Astrocyte (in vitro differentiated cells and primary cell): Measurements from ENCODE around the gene GPSM3. TPM values are rescaled to one million over a fixed set of nuclear protein-coding genes. Genes with fewer than 3 reads are reported as not detected.

Source experiments
- DNase-seq: peaks from one replicate; pipeline ENCODE4 v3.0.0-alpha.2; 2010; ENCODE audit warnings: low read depth
- FAIRE-seq: peaks from 2 replicates; lab custom pipeline; 2011; peaks lifted over from hg19 to GRCh38; lab: Jason Lieb, UNC
- H2AFZ ChIP-seq: 2 replicates; pipeline ENCODE4 v1.6.0; 2012; ENCODE audit warnings: low read depth, low read length, inconsistent platforms
- H3K27ac ChIP-seq: 2 replicates; pipeline ENCODE4 v1.5.1; 2011; ENCODE audit warnings: low read depth, low read length, inconsistent platforms
- H3K27me3 ChIP-seq: 2 replicates; pipeline ENCODE4 v1.6.0; 2011; ENCODE audit warnings: low read length, inconsistent platforms; ENCODE audit not compliant: insufficient read depth
- H3K36me3 ChIP-seq: 2 replicates; pipeline ENCODE4 v1.5.1; 2011; ENCODE audit warnings: low read length, inconsistent platforms; ENCODE audit not compliant: insufficient read depth
- H3K4me1 ChIP-seq: 2 replicates; pipeline ENCODE4 v1.5.1; 2011; ENCODE audit warnings: low read length, inconsistent platforms; ENCODE audit not compliant: insufficient read depth
- H3K4me2 ChIP-seq: 2 replicates; pipeline ENCODE4 v1.6.0; 2012; ENCODE audit warnings: low read length, inconsistent platforms
- H3K4me3 ChIP-seq: 2 replicates; pipeline ENCODE4 v1.5.1; 2011; ENCODE audit warnings: low read depth, mild to moderate bottlenecking, low read length, inconsistent platforms; ENCODE audit not compliant: insufficient read depth
- H3K79me2 ChIP-seq: 2 replicates; pipeline ENCODE4 v1.6.0; 2012; ENCODE audit warnings: mild to moderate bottlenecking, low read length, inconsistent platforms; ENCODE audit not compliant: insufficient read depth
- H3K9ac ChIP-seq: 2 replicates; pipeline ENCODE4 v1.6.0; 2012; ENCODE audit warnings: mild to moderate bottlenecking, low read length, inconsistent platforms
- H3K9me3 ChIP-seq: 2 replicates; pipeline ENCODE4 v1.5.1; 2012; ENCODE audit warnings: low read depth, mild to moderate bottlenecking, low read length, inconsistent platforms; ENCODE audit not compliant: insufficient read depth
- H4K20me1 ChIP-seq: 2 replicates; pipeline ENCODE4 v1.6.0; 2012; ENCODE audit warnings: low read length, inconsistent platforms; ENCODE audit not compliant: insufficient read depth
- H3K27ac Mint-ChIP-seq: one replicate; pipeline ENCODE4 v1.8.0; 2021; ENCODE audit warnings: mild to moderate bottlenecking, mixed read lengths; ENCODE audit not compliant: unreplicated experiment
- H3K27me3 Mint-ChIP-seq: one replicate; pipeline ENCODE4 v1.8.0; 2021; ENCODE audit warnings: low read depth, mixed read lengths; ENCODE audit not compliant: unreplicated experiment
- H3K36me3 Mint-ChIP-seq: one replicate; pipeline ENCODE4 v1.8.0; 2021; ENCODE audit warnings: low read depth, mixed read lengths; ENCODE audit not compliant: unreplicated experiment
- H3K4me1 Mint-ChIP-seq: one replicate; pipeline ENCODE4 v1.8.0; 2021; ENCODE audit warnings: low read depth, mixed read lengths; ENCODE audit not compliant: unreplicated experiment
- H3K4me3 Mint-ChIP-seq: one replicate; pipeline ENCODE4 v1.8.0; 2021; ENCODE audit warnings: mild to moderate bottlenecking, moderate library complexity, mixed read lengths; ENCODE audit not compliant: unreplicated experiment
- H3K9me3 Mint-ChIP-seq: one replicate; pipeline ENCODE4 v1.8.0; 2021; ENCODE audit warnings: mild to moderate bottlenecking, mixed read lengths; ENCODE audit not compliant: unreplicated experiment
- EZH2 ChIP-seq: IDR thresholded peaks from 2 replicates; pipeline ENCODE4 v1.6.1; 2012; ENCODE audit warnings: mild to moderate bottlenecking, low read length, inconsistent platforms; ENCODE audit not compliant: insufficient read depth
- total RNA-seq: library from RNA; stranded (reverse); gene quantifications from 2 replicates; pipeline ENCODE4 v1.2.1, GENCODE V29; 2021
- TF ChIP-seq, protein P1 (sequence below): IDR thresholded peaks from 2 replicates; pipeline ENCODE4 v1.5.1; 2011; ENCODE audit warnings: low read depth, mild to moderate bottlenecking, inconsistent platforms, low read length, moderate library complexity; ENCODE audit not compliant: insufficient read depth

GPSM3 gene
- total RNA-seq, 1 donor from 2014 or later = 9.6 TPM

DNA sequence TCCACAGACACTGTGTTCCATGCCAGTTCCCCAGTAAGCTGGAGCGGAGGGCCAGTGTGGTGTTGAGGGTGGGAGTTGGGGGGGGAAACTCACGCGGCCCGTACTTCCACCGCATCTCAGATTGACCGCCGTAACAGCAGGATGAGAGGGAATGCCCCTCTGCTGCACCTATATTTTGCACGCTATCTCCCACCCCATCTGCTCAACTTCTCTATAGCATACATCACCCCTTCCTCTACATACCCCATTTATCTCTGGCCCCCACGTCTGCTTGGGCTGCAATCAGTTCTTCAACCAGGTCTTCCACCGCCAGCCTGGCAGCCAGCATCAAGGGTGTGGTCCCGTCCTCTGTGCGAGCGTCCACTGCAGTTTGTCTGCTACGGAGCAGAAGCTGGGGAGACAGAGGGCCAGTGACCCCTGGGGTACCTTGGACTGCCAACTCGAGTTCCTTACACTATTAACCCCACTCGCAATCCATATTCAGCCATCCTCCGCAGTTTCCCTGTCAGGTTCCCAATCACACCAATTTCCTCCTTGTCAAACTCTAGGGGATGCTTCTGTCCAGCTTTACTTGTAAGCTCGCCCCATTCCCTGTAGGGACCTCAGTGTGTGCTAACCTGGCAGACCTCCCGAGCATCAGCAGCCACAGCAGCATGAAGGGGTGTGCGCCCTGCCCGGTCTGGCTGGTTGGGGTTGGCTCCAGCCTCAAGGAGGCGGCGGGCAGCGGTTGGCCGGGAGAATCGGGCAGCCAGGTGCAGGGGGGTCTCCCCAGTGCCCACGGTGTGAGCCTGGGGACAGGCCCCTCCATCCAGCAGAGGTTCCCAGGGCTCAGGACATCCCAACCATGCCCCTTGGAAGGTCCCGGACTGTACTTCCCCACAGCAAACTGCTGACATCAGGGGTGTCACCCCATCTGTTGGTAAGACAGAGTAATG, 4.5 kb upstream of the GPSM3 start:
- FAIRE-seq = no peak
- Histone ChIP-seq H4K20me1 (no peaks in the 10 kb centered on the region), H3K27ac (peak overlapping the region; percentile 100), H3K36me3 (no peaks in the 10 kb centered on the region), H3K4me1 (peaks cover 21% of the 10 kb centered on the region), H3K9ac (peak overlapping the region; percentile 99), H3K4me3 (peak overlapping the region; percentile 81), H2AFZ (peak overlapping the region; percentile 79), H3K9me3 (no peaks in the 10 kb centered on the region), H3K4me2 (peak overlapping the region; percentile 94), H3K79me2 (peaks cover 2% of the 10 kb centered on the region), H3K27me3 (no peaks in the 10 kb centered on the region)
- Mint-ChIP-seq H3K36me3 (no peaks in the 10 kb centered on the region), H3K4me3 (peak overlapping the region; percentile 93), H3K27ac (peak overlapping the region; percentile 100), H3K4me1 (peaks cover 18% of the 10 kb centered on the region), H3K9me3 (no peaks in the 10 kb centered on the region), H3K27me3 (peaks cover 4% of the 10 kb centered on the region)
- TF ChIP-seq, protein P1, sequence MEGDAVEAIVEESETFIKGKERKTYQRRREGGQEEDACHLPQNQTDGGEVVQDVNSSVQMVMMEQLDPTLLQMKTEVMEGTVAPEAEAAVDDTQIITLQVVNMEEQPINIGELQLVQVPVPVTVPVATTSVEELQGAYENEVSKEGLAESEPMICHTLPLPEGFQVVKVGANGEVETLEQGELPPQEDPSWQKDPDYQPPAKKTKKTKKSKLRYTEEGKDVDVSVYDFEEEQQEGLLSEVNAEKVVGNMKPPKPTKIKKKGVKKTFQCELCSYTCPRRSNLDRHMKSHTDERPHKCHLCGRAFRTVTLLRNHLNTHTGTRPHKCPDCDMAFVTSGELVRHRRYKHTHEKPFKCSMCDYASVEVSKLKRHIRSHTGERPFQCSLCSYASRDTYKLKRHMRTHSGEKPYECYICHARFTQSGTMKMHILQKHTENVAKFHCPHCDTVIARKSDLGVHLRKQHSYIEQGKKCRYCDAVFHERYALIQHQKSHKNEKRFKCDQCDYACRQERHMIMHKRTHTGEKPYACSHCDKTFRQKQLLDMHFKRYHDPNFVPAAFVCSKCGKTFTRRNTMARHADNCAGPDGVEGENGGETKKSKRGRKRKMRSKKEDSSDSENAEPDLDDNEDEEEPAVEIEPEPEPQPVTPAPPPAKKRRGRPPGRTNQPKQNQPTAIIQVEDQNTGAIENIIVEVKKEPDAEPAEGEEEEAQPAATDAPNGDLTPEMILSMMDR = no peak
- no peak for TF ChIP-seq EZH2
- DNase-seq = peak; percentile 6

DNA sequence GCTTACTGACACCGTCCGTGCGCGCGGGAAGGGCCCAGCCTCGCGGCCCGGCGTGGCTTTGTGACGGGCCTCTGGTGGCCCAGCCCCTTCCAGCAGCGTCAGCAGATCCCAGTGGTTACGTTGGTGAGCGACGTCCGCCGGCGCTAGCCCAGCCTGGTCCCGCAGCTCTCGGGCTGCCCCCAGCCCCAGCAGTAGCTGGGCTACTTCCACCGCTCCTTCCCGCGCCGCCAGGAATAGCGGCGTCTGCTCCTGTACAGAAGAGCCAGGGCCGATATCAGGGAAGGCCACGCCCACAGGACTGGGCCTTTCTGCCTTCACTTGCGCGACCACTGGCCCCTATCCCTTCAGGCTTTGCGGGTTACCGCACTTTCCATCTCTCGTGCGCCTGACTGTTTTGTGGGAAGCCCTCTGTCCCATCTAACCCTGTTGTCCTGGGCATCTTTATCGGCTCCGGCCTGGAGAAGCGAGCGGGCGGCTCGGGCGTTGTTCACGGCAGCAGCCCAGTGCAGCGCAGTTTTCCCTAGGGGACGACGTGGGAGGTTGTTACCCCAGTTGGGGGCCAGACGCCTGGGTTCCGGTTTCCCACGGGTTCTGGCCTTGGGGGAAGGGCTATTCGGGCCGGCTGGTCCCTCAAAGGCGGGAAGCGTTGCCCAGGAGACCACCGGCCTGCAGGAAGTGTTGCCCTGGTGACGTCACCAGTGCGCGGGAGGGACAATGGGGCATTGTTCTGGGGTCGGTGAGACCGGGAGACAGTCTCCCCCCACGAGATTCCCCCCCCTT, 3.6 kb upstream of the GPSM3 start:
- Histone ChIP-seq H3K36me3 (no peaks in the 10 kb centered on the region), H3K4me1 (peaks cover 21% of the 10 kb centered on the region), H3K9ac (peak overlapping the region; percentile 99), H3K27ac (peak overlapping the region; percentile 100), H3K9me3 (no peaks in the 10 kb centered on the region), H4K20me1 (no peaks in the 10 kb centered on the region), H3K4me2 (peak overlapping the region; percentile 94), H3K27me3 (no peaks in the 10 kb centered on the region), H3K4me3 (peak overlapping the region; percentile 81), H3K79me2 (peaks cover 9% of the 10 kb centered on the region), H2AFZ (peak overlapping the region; percentile 79)
- FAIRE-seq (no peak), DNase-seq (peak; percentile 85)
- Mint-ChIP-seq H3K36me3 (no peaks in the 10 kb centered on the region), H3K4me1 (peaks cover 21% of the 10 kb centered on the region), H3K9me3 (no peaks in the 10 kb centered on the region), H3K4me3 (peak overlapping the region; percentile 93), H3K27ac (peak overlapping the region; percentile 100), H3K27me3 (peaks cover 4% of the 10 kb centered on the region)
- TF ChIP-seq, protein P1 = no peak
